ENCODE data around the gene ALOX5AP. TPM values are rescaled to one million over a fixed set of nuclear protein-coding genes. Genes with fewer than 3 reads are reported as not detected.

ALOX5AP gene
- total and polyA plus RNA-seq, 9 of the 15 experiments (the other 6 are each of a cell fraction or from before 2014, with no cell fraction given), result 0.31 TPM; not detected in 8

DNA sequence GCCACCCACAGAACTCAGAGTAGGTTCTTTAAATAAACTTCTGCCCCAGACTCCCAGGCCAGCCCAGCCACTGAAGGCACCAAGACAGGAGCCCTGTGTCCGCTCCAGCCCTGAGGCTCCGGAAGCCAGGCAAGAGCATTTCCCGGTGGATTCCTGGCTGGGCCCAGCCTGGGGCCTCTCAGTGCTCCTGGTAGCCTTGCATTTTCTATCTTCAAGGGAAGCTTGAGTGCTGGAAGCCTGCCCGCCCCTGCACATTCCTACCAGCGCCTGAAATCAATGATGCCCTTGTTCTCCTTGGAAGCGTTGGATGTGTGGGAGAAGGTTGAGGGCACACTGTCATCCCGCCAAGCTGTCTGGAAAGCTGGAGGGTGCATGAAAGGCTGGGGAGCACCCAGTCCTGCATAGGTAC lies 70.3 kb downstream of the ALOX5AP start (continued):
- TF ChIP-seq, protein P1, sequence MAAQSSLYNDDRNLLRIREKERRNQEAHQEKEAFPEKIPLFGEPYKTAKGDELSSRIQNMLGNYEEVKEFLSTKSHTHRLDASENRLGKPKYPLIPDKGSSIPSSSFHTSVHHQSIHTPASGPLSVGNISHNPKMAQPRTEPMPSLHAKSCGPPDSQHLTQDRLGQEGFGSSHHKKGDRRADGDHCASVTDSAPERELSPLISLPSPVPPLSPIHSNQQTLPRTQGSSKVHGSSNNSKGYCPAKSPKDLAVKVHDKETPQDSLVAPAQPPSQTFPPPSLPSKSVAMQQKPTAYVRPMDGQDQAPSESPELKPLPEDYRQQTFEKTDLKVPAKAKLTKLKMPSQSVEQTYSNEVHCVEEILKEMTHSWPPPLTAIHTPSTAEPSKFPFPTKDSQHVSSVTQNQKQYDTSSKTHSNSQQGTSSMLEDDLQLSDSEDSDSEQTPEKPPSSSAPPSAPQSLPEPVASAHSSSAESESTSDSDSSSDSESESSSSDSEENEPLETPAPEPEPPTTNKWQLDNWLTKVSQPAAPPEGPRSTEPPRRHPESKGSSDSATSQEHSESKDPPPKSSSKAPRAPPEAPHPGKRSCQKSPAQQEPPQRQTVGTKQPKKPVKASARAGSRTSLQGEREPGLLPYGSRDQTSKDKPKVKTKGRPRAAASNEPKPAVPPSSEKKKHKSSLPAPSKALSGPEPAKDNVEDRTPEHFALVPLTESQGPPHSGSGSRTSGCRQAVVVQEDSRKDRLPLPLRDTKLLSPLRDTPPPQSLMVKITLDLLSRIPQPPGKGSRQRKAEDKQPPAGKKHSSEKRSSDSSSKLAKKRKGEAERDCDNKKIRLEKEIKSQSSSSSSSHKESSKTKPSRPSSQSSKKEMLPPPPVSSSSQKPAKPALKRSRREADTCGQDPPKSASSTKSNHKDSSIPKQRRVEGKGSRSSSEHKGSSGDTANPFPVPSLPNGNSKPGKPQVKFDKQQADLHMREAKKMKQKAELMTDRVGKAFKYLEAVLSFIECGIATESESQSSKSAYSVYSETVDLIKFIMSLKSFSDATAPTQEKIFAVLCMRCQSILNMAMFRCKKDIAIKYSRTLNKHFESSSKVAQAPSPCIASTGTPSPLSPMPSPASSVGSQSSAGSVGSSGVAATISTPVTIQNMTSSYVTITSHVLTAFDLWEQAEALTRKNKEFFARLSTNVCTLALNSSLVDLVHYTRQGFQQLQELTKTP (IDR thresholded peaks at IDR 0.05; ENCODE audit: low read depth in 1 of 2, partially characterized antibody in 2 of 2), result no peak
- TF ChIP-seq NFXL1 (CRISPR knock-in tag; IDR thresholded peaks at IDR 0.05) (no peak), BHLHE40 (IDR thresholded peaks at IDR 0.05; ENCODE audit: low read length) (no peak), PHF20 (IDR thresholded peaks at IDR 0.05; ENCODE audit: partially characterized antibody) (no peak), NRF1 (conservative IDR thresholded peaks at IDR 0.05 in 1 of 2, IDR thresholded peaks at IDR 0.05 in 1 of 2) (no peak), NR2F6 (CRISPR knock-in tag; IDR thresholded peaks at IDR 0.05) (no peak), ZNF354B (CRISPR knock-in tag; IDR thresholded peaks at IDR 0.05) (no peak), ZNF707 (CRISPR knock-in tag; conservative IDR thresholded peaks at IDR 0.05) (no peak), MIER1 (IDR thresholded peaks at IDR 0.05; ENCODE audit: low read depth) (no peak), SRSF1 (IDR thresholded peaks at IDR 0.05; ENCODE audit: low read depth, low read length) (no peak), JUND (IDR thresholded peaks at IDR 0.05; ENCODE audit: borderline replicate concordance, low read depth, low read length) (no peak), JUND (tag; IDR thresholded peaks at IDR 0.05; ENCODE audit: borderline replicate concordance, low read depth, low read length) (no peak), SP1 (CRISPR knock-in tag; IDR thresholded peaks at IDR 0.05) (no peak)
- TF ChIP-seq, protein P2, sequence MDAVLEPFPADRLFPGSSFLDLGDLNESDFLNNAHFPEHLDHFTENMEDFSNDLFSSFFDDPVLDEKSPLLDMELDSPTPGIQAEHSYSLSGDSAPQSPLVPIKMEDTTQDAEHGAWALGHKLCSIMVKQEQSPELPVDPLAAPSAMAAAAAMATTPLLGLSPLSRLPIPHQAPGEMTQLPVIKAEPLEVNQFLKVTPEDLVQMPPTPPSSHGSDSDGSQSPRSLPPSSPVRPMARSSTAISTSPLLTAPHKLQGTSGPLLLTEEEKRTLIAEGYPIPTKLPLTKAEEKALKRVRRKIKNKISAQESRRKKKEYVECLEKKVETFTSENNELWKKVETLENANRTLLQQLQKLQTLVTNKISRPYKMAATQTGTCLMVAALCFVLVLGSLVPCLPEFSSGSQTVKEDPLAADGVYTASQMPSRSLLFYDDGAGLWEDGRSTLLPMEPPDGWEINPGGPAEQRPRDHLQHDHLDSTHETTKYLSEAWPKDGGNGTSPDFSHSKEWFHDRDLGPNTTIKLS (IDR thresholded peaks at IDR 0.05; ENCODE audit: borderline replicate concordance, low read depth), result no peak
- TF ChIP-seq, protein P3, sequence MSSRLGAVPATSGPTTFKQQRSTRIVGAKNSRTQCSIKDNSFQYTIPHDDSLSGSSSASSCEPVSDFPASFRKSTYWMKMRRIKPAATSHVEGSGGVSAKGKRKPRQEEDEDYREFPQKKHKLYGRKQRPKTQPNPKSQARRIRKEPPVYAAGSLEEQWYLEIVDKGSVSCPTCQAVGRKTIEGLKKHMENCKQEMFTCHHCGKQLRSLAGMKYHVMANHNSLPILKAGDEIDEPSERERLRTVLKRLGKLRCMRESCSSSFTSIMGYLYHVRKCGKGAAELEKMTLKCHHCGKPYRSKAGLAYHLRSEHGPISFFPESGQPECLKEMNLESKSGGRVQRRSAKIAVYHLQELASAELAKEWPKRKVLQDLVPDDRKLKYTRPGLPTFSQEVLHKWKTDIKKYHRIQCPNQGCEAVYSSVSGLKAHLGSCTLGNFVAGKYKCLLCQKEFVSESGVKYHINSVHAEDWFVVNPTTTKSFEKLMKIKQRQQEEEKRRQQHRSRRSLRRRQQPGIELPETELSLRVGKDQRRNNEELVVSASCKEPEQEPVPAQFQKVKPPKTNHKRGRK (tag; IDR thresholded peaks at IDR 0.05), result no peak
- TF ChIP-seq, protein P4, sequence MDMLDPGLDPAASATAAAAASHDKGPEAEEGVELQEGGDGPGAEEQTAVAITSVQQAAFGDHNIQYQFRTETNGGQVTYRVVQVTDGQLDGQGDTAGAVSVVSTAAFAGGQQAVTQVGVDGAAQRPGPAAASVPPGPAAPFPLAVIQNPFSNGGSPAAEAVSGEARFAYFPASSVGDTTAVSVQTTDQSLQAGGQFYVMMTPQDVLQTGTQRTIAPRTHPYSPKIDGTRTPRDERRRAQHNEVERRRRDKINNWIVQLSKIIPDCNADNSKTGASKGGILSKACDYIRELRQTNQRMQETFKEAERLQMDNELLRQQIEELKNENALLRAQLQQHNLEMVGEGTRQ (CRISPR knock-in tag; IDR thresholded peaks at IDR 0.05), result no peak

Data from K562 (cell line).